Natural killer cell (primary cell): ENCODE results near the gene SLC25A21. TPM values are rescaled to one million over a fixed set of nuclear protein-coding genes. Genes with fewer than 3 reads are reported as not detected.

Experiments
- ATAC-seq, 3 donors: fragments of 150-1000 bp in 2 of 3; fragments of 200-7000 bp in 1 of 3; cut with Tn5 transposase; 1 replicate in 1 of 3; 2 replicates in 2 of 3; pipeline ENCODE4 v1.10.0; 2021; ENCODE audit warnings: mild to moderate bottlenecking in 2 of 3, moderate library complexity in 2 of 3
- DNase-seq, 2 donors: peaks; one replicate each; pipeline versions ENCODE4 v3.0.0 to v3.0.0-alpha.2; 2013 to 2021; ENCODE audit warnings: mixed read lengths in 1 of 2
- H3K27ac ChIP-seq: one replicate; pipeline ENCODE4 v1.5.1; 2013; ENCODE audit warnings: mild to moderate bottlenecking, low read length
- H3K27me3 ChIP-seq: one replicate; pipeline ENCODE4 v1.6.1; 2013; ENCODE audit warnings: low read length; ENCODE audit not compliant: control insufficient read depth, insufficient read depth
- H3K36me3 ChIP-seq: one replicate; pipeline ENCODE4 v1.6.1; 2013; ENCODE audit warnings: low read length; ENCODE audit not compliant: control insufficient read depth, insufficient read depth
- H3K4me1 ChIP-seq: one replicate; pipeline ENCODE4 v1.6.1; 2013; ENCODE audit warnings: low read length; ENCODE audit not compliant: control insufficient read depth, insufficient read depth
- H3K4me3 ChIP-seq: one replicate; pipeline ENCODE4 v1.5.1; 2013; ENCODE audit warnings: low read length
- H3K9me3 ChIP-seq: one replicate; pipeline ENCODE4 v1.6.1; 2013; ENCODE audit warnings: low read length; ENCODE audit not compliant: control insufficient read depth, insufficient read depth
- H3K27ac Mint-ChIP-seq, 2 donors: one replicate each; pipeline ENCODE4 v1.8.0; 2022; ENCODE audit warnings: mild to moderate bottlenecking in 2 of 2, mixed read lengths in 2 of 2, moderate library complexity in 1 of 2
- H3K27me3 Mint-ChIP-seq, 2 donors: one replicate each; pipeline ENCODE4 v1.8.0; 2022; ENCODE audit warnings: low read depth in 2 of 2, mixed read lengths in 2 of 2
- H3K36me3 Mint-ChIP-seq: one replicate; pipeline ENCODE4 v1.8.0; 2022; ENCODE audit warnings: mixed read lengths
- H3K4me1 Mint-ChIP-seq, 2 donors: one replicate each; pipeline ENCODE4 v1.8.0; 2022; ENCODE audit warnings: mixed read lengths in 2 of 2
- H3K4me3 Mint-ChIP-seq: one replicate; pipeline ENCODE4 v1.8.0; 2022; ENCODE audit warnings: mild to moderate bottlenecking, moderate library complexity, mixed read lengths
- H3K9me3 Mint-ChIP-seq, 2 donors: one replicate each; pipeline ENCODE4 v1.8.0; 2022; ENCODE audit warnings: mixed read lengths in 2 of 2
- CTCF ChIP-seq: fragments of 200-600 bp; IDR thresholded peaks from one replicate; pipeline ENCODE4 v1.8.0; 2022; ENCODE audit warnings: antibody characterized with exemption
- WGBS: methylation state at CpG from one replicate; pipeline ENCODE4 v1.1.7; 2013; ENCODE audit warnings: missing lambda C conversion rate; ENCODE audit not compliant: insufficient coverage; 5-methylcytosine and 5-hydroxymethylcytosine counted together
- intact Hi-C: fragments of 100-400 bp; cut with micrococcal nuclease; formaldehyde crosslinking; loops from one replicate; pipeline ENCODE4 v1.14.2; 2022
- total RNA-seq, 4 donors: library from RNA; stranded (reverse); fragments of 120-200 nt in 1 of 4; gene quantifications; one replicate each; pipeline versions ENCODE4 v1.2.3 to v1.2.4, GENCODE V29; 2013 to 2022

The SLC25A21 gene
- total RNA-seq, 3 donors from 2014 or later (not counting 1 experiment from before 2014, with no cell fraction given) = not detected

GRCh38 chr14:37087520-37087919 lies 84.9 kb downstream of the SLC25A21 start:
- H3K9me3 ChIP-seq = no peaks in the 10 kb centered on the region
- H3K4me3 Mint-ChIP-seq = no peak overlapping the region
- H3K4me1 ChIP-seq = no peaks in the 10 kb centered on the region
- H3K9me3 Mint-ChIP-seq = peaks cover 1 to 2% of the 10 kb centered on the region in 2 donors
- no peak overlapping the region for H3K27ac ChIP-seq
- H3K27me3 ChIP-seq = no peaks in the 10 kb centered on the region
- 86% methylated on average over 3 of the region's 3 CpGs for WGBS
- H3K4me1 Mint-ChIP-seq = no peaks in the 10 kb centered on the region
- TF ChIP-seq CTCF = no peak
- H3K36me3 ChIP-seq = no peaks in the 10 kb centered on the region
- DNase-seq (no peak), ATAC-seq (no peak)
- no peaks in the 10 kb centered on the region for H3K27me3 Mint-ChIP-seq
- no peak overlapping the region for H3K4me3 ChIP-seq
- H3K27ac Mint-ChIP-seq = no peak overlapping the region
- intact Hi-C loops = no loop called here
- no peaks in the 10 kb centered on the region for H3K36me3 Mint-ChIP-seq

- intact Hi-C loops = no loop called here
These were observed 88.8 kb downstream of the SLC25A21 start for GRCh38 chr14:37083599-37083998.

GRCh38 chr14:37082449-37082848 lies 90.0 kb downstream of the SLC25A21 start:
- H3K4me3 ChIP-seq = no peak overlapping the region
- no peaks in the 10 kb centered on the region for H3K4me1 ChIP-seq
- ATAC-seq (no peak), DNase-seq (no peak)
- H3K27ac ChIP-seq = no peak overlapping the region
- H3K27me3 Mint-ChIP-seq = no peaks in the 10 kb centered on the region
- H3K36me3 ChIP-seq = no peaks in the 10 kb centered on the region
- H3K4me1 Mint-ChIP-seq = no peaks in the 10 kb centered on the region
- intact Hi-C loops = no loop called here
- no peaks in the 10 kb centered on the region for H3K9me3 ChIP-seq
- H3K36me3 Mint-ChIP-seq = no peaks in the 10 kb centered on the region
- H3K9me3 Mint-ChIP-seq = peaks cover 7 to 8% of the 10 kb centered on the region in 2 donors
- H3K4me3 Mint-ChIP-seq = no peak overlapping the region
- H3K27me3 ChIP-seq = no peaks in the 10 kb centered on the region
- 0% methylated on average over 1 of the region's 1 CpG for WGBS
- no peak overlapping the region for H3K27ac Mint-ChIP-seq
- no peak for TF ChIP-seq CTCF

More at GRCh38 chr14:37083599-37083998, 88.8 kb downstream of the SLC25A21 start:
- Histone ChIP-seq H3K4me3 (no peak overlapping the region), H3K4me1 (no peaks in the 10 kb centered on the region), H3K36me3 (no peaks in the 10 kb centered on the region), H3K27ac (no peak overlapping the region), H3K27me3 (no peaks in the 10 kb centered on the region), H3K9me3 (no peaks in the 10 kb centered on the region)
- H3K36me3 Mint-ChIP-seq = no peaks in the 10 kb centered on the region
- peaks cover 7 to 8% of the 10 kb centered on the region in 2 donors for H3K9me3 Mint-ChIP-seq
- no peak overlapping the region for H3K4me3 Mint-ChIP-seq
- H3K27ac Mint-ChIP-seq = no peak overlapping the region
- no peak for DNase-seq
- no peak for ATAC-seq
- WGBS = 90% methylated on average over 5 of the region's 5 CpGs
- H3K4me1 Mint-ChIP-seq = no peaks in the 10 kb centered on the region
- no peak for TF ChIP-seq CTCF
- no peaks in the 10 kb centered on the region for H3K27me3 Mint-ChIP-seq

GRCh38 chr14:37081856-37082255 lies 90.5 kb downstream of the SLC25A21 start:
- no peaks in the 10 kb centered on the region for H3K4me1 Mint-ChIP-seq
- peaks cover 9 to 10% of the 10 kb centered on the region in 2 donors for H3K9me3 Mint-ChIP-seq
- Histone ChIP-seq H3K4me1 (no peaks in the 10 kb centered on the region), H3K9me3 (no peaks in the 10 kb centered on the region), H3K4me3 (no peak overlapping the region), H3K27ac (no peak overlapping the region), H3K27me3 (no peaks in the 10 kb centered on the region), H3K36me3 (no peaks in the 10 kb centered on the region)
- no peaks in the 10 kb centered on the region for H3K36me3 Mint-ChIP-seq
- no peak overlapping the region for H3K4me3 Mint-ChIP-seq
- ATAC-seq (no peak), DNase-seq (no peak)
- no peak for TF ChIP-seq CTCF
- intact Hi-C loops = no loop called here
- H3K27me3 Mint-ChIP-seq = no peaks in the 10 kb centered on the region
- H3K27ac Mint-ChIP-seq = no peak overlapping the region
